Measurements from ENCODE around the gene CCDC85C. TPM values are rescaled to one million over a fixed set of nuclear protein-coding genes. Genes with fewer than 3 reads are reported as not detected.

Gene CCDC85C
- total RNA-seq, 1 donor from 2014 or later: 30.1 TPM

Other genes with a start within 250 kb of the CCDC85C start
- 67.7 TPM for gene SETD3, start 123.3 kb downstream of the CCDC85C start, total RNA-seq
- 62.5 TPM for gene CCNK, start 122.8 kb downstream of the CCDC85C start, total RNA-seq
- 2.4 TPM for gene HHIPL1, start 40.9 kb upstream of the CCDC85C start, total RNA-seq
- gene CYP46A1, start 80.1 kb upstream of the CCDC85C start, total RNA-seq: 2.2 TPM
- 34.1 TPM for gene EML1, start 189.2 kb upstream of the CCDC85C start, total RNA-seq